OCI-LY1 (cell line): ENCODE measurements around the gene PCK1.

Experiments
- CTCF ChIP-seq: fragments of 200-600 bp; sonication (generic), shearing (Covaris generic); IDR thresholded peaks from 2 replicates; pipeline ENCODE4 v1.5.1; 2017; ENCODE audit warnings: mild to moderate bottlenecking, antibody characterized with exemption, low read length, moderate library complexity, mixed read lengths
- EZH2 ChIP-seq: fragments of 200-600 bp; sonication (generic), shearing (Covaris generic); IDR thresholded peaks from 2 replicates; pipeline ENCODE4 v1.8.0; 2017; ENCODE audit warnings: borderline replicate concordance, mixed run types, mild to moderate bottlenecking, antibody characterized with exemption, low read length, moderate library complexity, mixed read lengths

DNA sequence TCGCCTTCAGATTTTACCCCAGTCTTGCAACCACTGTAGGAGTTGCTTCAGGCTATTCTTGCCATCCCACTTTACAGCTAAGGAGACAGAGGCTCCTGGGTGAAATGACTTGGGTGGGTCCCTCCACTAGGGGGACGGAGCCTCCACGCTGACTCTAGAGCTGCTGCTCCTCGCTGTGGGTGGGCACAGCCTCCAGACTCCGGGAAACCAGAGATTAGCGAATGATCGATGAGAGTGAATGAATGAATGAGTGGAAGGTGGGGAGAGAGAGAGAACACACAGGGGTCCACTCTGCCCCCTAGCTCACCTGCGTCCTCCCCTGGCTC lies 48.9 kb downstream of the PCK1 start:
- TF ChIP-seq CTCF (no peak; the same call in 1 of the 2 replicates), EZH2 (no peak)
